IMR-90 (cell line): ENCODE measurements around the gene MUCL3. TPM values are rescaled to one million over a fixed set of nuclear protein-coding genes. Genes with fewer than 3 reads are reported as not detected.

Source experiments
- ATAC-seq: fragments of 200-7000 bp; cut with Tn5 transposase; 2 replicates; pipeline ENCODE4 v1.9.1; 2020; ENCODE audit warnings: low read depth, mild to moderate bottlenecking, moderate library complexity
- BruUV-seq: library from RNA; stranded (reverse); fragments of 400-500 nt; replicated peaks from 2 replicates; lab custom pipeline; 2021; lab: Mats Ljungman, UMichigan
- CTCF ChIA-PET: fragments of 300-600 bp; formaldehyde crosslinking; extraction: SDS; loops from one replicate; lab custom pipeline; 2021; ENCODE audit warnings: antibody characterized with exemption; lab: Yijun Ruan, JAX
- POLR2A ChIA-PET: fragments of 300-600 bp; sonication (Branson Sonifier 250); formaldehyde crosslinking; loops from one replicate; lab custom pipeline; 2022; ENCODE audit warnings: antibody characterized with exemption; ENCODE audit not compliant: unreplicated experiment; lab: Charles Lee
- DNase-seq: peaks from one replicate; pipeline ENCODE4 v3.0.0; 2013
- H2AFZ ChIP-seq: replicated peaks from 2 replicates; pipeline ENCODE3; 2013; ENCODE audit warnings: low read length, mild to moderate bottlenecking; ENCODE audit not compliant: poor library complexity
- H2AK5ac ChIP-seq: 2 replicates; pipeline ENCODE4 v1.6.1; 2013; ENCODE audit warnings: low read depth, low read length, inconsistent platforms
- H2AK9ac ChIP-seq: replicated peaks from 2 replicates; pipeline ENCODE3; 2013; ENCODE audit warnings: mild to moderate bottlenecking, low read depth, low read length, moderate library complexity; ENCODE audit not compliant: poor library complexity
- H2BK120ac ChIP-seq: 2 replicates; pipeline ENCODE4 v1.6.1; 2013; ENCODE audit warnings: low read depth, low read length, inconsistent platforms
- H2BK15ac ChIP-seq: 3 replicates; pipeline ENCODE4 v1.6.1; 2013; ENCODE audit warnings: low read depth, low read length, inconsistent platforms
- H2BK20ac ChIP-seq: 2 replicates; pipeline ENCODE4 v1.6.1; 2013; ENCODE audit warnings: low read depth, mild to moderate bottlenecking, inconsistent platforms, low read length, moderate library complexity
- H2BK5ac ChIP-seq: 2 replicates; pipeline ENCODE4 v1.6.1; 2013; ENCODE audit warnings: mild to moderate bottlenecking, low read depth, low read length, inconsistent platforms; ENCODE audit not compliant: poor library complexity, severe bottlenecking
- H3K14ac ChIP-seq: replicated peaks from 2 replicates; pipeline ENCODE4 v1.6.1; 2013; ENCODE audit warnings: low read depth, low read length, inconsistent platforms
- H3K18ac ChIP-seq: 2 replicates; pipeline ENCODE4 v1.6.1; 2013; ENCODE audit warnings: low read depth, low read length, control low read depth
- H3K23ac ChIP-seq: 2 replicates; pipeline ENCODE4 v1.6.1; 2013; ENCODE audit warnings: low read depth, low read length, inconsistent platforms
- H3K27ac ChIP-seq: 2 replicates; pipeline ENCODE4 v1.5.1; 2013; ENCODE audit warnings: mild to moderate bottlenecking, control low read depth, low read length; ENCODE audit not compliant: insufficient read depth
- H3K27me3 ChIP-seq: 2 replicates; pipeline ENCODE4 v1.6.1; 2013; ENCODE audit warnings: low read length; ENCODE audit not compliant: control insufficient read depth, insufficient read depth
- H3K36me3 ChIP-seq: 2 replicates; pipeline ENCODE4 v1.6.1; 2013; ENCODE audit warnings: low read length, mixed read lengths; ENCODE audit not compliant: control insufficient read depth, insufficient read depth
- H3K4ac ChIP-seq: 2 replicates; pipeline ENCODE4 v1.6.1; 2013; ENCODE audit warnings: low read depth, low read length, inconsistent platforms
- H3K4me1 ChIP-seq: 2 replicates; pipeline ENCODE4 v1.6.1; 2013; ENCODE audit warnings: low read length, mixed read lengths; ENCODE audit not compliant: control insufficient read depth, insufficient read depth
- H3K4me2 ChIP-seq: 2 replicates; pipeline ENCODE4 v1.6.1; 2013; ENCODE audit warnings: low read depth, mild to moderate bottlenecking, control low read depth, low read length, moderate library complexity
- H3K4me3 ChIP-seq: 2 replicates; pipeline ENCODE4 v1.5.1; 2013; ENCODE audit warnings: low read depth, mild to moderate bottlenecking, control low read depth, low read length, moderate library complexity; ENCODE audit not compliant: insufficient read depth
- H3K56ac ChIP-seq: 2 replicates; pipeline ENCODE4 v1.6.1; 2013; ENCODE audit warnings: low read length, inconsistent platforms; ENCODE audit not compliant: insufficient read depth; ENCODE audit errors: extremely low read depth
- H3K79me1 ChIP-seq, 2 experiments: 2 replicates each; pipeline ENCODE4 v1.6.1; 2013; ENCODE audit warnings: low read length in 2 of 2, inconsistent platforms in 1 of 2, low read depth in 1 of 2
- H3K9ac ChIP-seq: 2 replicates; pipeline ENCODE4 v1.6.1; 2013; ENCODE audit warnings: low read depth, low read length, control low read depth
- H3K9me1 ChIP-seq: 2 replicates; pipeline ENCODE4 v1.6.1; 2013; ENCODE audit warnings: low read length, inconsistent platforms; ENCODE audit not compliant: insufficient read depth
- H3K9me3 ChIP-seq: 2 replicates; pipeline ENCODE4 v1.6.1; 2013; ENCODE audit warnings: low read length; ENCODE audit not compliant: control insufficient read depth, insufficient read depth
- H4K20me1 ChIP-seq: 2 replicates; pipeline ENCODE4 v1.6.1; 2013; ENCODE audit warnings: low read length, inconsistent platforms; ENCODE audit not compliant: insufficient read depth
- H4K5ac ChIP-seq: 2 replicates; pipeline ENCODE4 v1.6.1; 2013; ENCODE audit warnings: mild to moderate bottlenecking, low read depth, low read length, control low read depth
- H4K8ac ChIP-seq, 2 experiments: 2 replicates each; pipeline ENCODE4 v1.6.1; 2013; ENCODE audit warnings: low read depth in 2 of 2, low read length in 2 of 2, control low read depth in 1 of 2, inconsistent platforms in 1 of 2
- H4K91ac ChIP-seq: 2 replicates; pipeline ENCODE4 v1.6.1; 2013; ENCODE audit warnings: low read depth, low read length, inconsistent platforms; ENCODE audit not compliant: insufficient read depth
- CEBPB ChIP-seq: IDR thresholded peaks from 2 replicates; pipeline ENCODE4 v1.6.1; 2012; ENCODE audit warnings: low read depth, low read length, improper control_type of control experiment
- MAZ ChIP-seq: IDR thresholded peaks from 2 replicates; pipeline ENCODE4 v1.6.1; 2012; ENCODE audit warnings: low read depth, mild to moderate bottlenecking, low read length, improper control_type of control experiment, moderate library complexity, borderline replicate concordance
- NFE2L2 ChIP-seq: fragments of 150-350 bp; IDR thresholded peaks from 2 replicates; pipeline ENCODE4 v1.6.1; 2016; ENCODE audit warnings: low read depth, mild to moderate bottlenecking, low read length
- RAD21 ChIP-seq: IDR thresholded peaks from 2 replicates; pipeline ENCODE4 v1.6.1; 2012; ENCODE audit warnings: low read length, improper control_type of control experiment
- RCOR1 ChIP-seq: IDR thresholded peaks from 2 replicates; pipeline ENCODE4 v1.6.1; 2012; ENCODE audit warnings: mild to moderate bottlenecking, low read length, improper control_type of control experiment; ENCODE audit not compliant: insufficient replicate concordance
- SMC3 ChIP-seq: fragments of 150-350 bp; IDR thresholded peaks from 2 replicates; pipeline ENCODE4 v1.6.1; 2016; ENCODE audit warnings: low read depth, mild to moderate bottlenecking, antibody characterized with exemption, low read length, moderate library complexity
- WGBS, 2 experiments: methylation state at CpG; one replicate each; pipeline versions ENCODE4 v1.1.5 to v1.1.7; 2013; ENCODE audit warnings: missing lambda C conversion rate in 2 of 2; ENCODE audit not compliant: insufficient read length in 1 of 2; ENCODE audit errors: extremely low coverage in 2 of 2; 5-methylcytosine and 5-hydroxymethylcytosine counted together
- dilution Hi-C: fragments of 300-500 bp; cut with HindIII; formaldehyde crosslinking; loops from one replicate; pipeline ENCODE4 v1.14.3; 2018; ENCODE audit warnings: low sequenced_read_pairs; ENCODE audit not compliant: unreplicated experiment
- in situ Hi-C: fragments of 300-500 bp; cut with MboI; formaldehyde crosslinking; loops from 3 replicates; pipeline ENCODE4 v1.14.3; 2019; ENCODE audit warnings: low sequenced_read_pairs, inconsistent platforms, mixed read lengths
- intact Hi-C: fragments of 100-400 bp; cut with micrococcal nuclease; formaldehyde crosslinking; loops from 2 replicates; pipeline ENCODE4 v1.10.0; 2022
- polyA plus RNA-seq, 3 experiments: library from polyadenylated mRNA; depleted of rRNA; stranded (reverse); fragments of >200 nt; gene quantifications; 2 replicates each; pipeline ENCODE4 v1.2.3, GENCODE V29; 2012; ENCODE audit warnings: low replicate concordance in 1 of 3
- total RNA-seq: library from RNA; depleted of rRNA; stranded (reverse); fragments of >200 nt; gene quantifications from 2 replicates; pipeline ENCODE4 v1.2.3, GENCODE V29; 2012
- TF ChIP-seq, protein P1 (sequence below): conservative IDR thresholded peaks from 2 replicates; pipeline ENCODE4 v1.5.1; 2012; ENCODE audit warnings: mild to moderate bottlenecking, low read depth, low read length, improper control_type of control experiment
- TF ChIP-seq, protein P2 (sequence below): fragments of 150-350 bp; IDR thresholded peaks from 2 replicates; pipeline ENCODE4 v1.6.1; 2017; ENCODE audit warnings: mild to moderate bottlenecking, antibody characterized with exemption, low read length, low read depth

MUCL3 gene
- total and polyA plus RNA-seq, 2 of the 4 experiments (the other 2 are of a cell fraction), result not detected

GRCh38 chr6:30979690-30980089 lies 38.9 kb downstream of the MUCL3 start:
- intact Hi-C loops, result no loop called here
- Histone ChIP-seq H3K79me1 (no peaks in the 10 kb centered on the region), H2AFZ (no peak overlapping the region), H3K23ac (no peak overlapping the region), H3K9ac (no peak overlapping the region), H3K56ac (no peak overlapping the region), H4K8ac (no peak overlapping the region), H3K27me3 (peaks cover 18% of the 10 kb centered on the region), H3K4ac (no peak overlapping the region), H4K5ac (no peak overlapping the region), H3K36me3 (no peaks in the 10 kb centered on the region), H2BK5ac (no peak overlapping the region), H2BK20ac (no peak overlapping the region), H3K14ac (no peak overlapping the region), H2AK5ac (no peak overlapping the region), H2BK15ac (no peak overlapping the region), H4K20me1 (no peaks in the 10 kb centered on the region), H3K4me1 (peaks cover 6% of the 10 kb centered on the region; the same call in 1 of the 2 replicates), H3K18ac (no peak overlapping the region), H3K9me3 (no peaks in the 10 kb centered on the region), H4K91ac (no peak overlapping the region), H2AK9ac (no peak overlapping the region), H3K4me3 (no peak overlapping the region), H3K4me2 (no peak overlapping the region), H3K27ac (no peak overlapping the region), H3K9me1 (no peaks in the 10 kb centered on the region), H2BK120ac (no peak overlapping the region)
- WGBS, 2 experiments, result no CpG with 5 or more reads among the region's 4 CpGs
- CTCF ChIA-PET, result no interaction called here
- dilution Hi-C loops, result no loop called here
- in situ Hi-C loops, result no loop called here
- no TSS peak for BruUV-seq
- TF ChIP-seq CEBPB (no peak), MAZ (no peak), RCOR1 (no peak), SMC3 (no peak), RAD21 (no peak), NFE2L2 (no peak)
- TF ChIP-seq, protein P1, sequence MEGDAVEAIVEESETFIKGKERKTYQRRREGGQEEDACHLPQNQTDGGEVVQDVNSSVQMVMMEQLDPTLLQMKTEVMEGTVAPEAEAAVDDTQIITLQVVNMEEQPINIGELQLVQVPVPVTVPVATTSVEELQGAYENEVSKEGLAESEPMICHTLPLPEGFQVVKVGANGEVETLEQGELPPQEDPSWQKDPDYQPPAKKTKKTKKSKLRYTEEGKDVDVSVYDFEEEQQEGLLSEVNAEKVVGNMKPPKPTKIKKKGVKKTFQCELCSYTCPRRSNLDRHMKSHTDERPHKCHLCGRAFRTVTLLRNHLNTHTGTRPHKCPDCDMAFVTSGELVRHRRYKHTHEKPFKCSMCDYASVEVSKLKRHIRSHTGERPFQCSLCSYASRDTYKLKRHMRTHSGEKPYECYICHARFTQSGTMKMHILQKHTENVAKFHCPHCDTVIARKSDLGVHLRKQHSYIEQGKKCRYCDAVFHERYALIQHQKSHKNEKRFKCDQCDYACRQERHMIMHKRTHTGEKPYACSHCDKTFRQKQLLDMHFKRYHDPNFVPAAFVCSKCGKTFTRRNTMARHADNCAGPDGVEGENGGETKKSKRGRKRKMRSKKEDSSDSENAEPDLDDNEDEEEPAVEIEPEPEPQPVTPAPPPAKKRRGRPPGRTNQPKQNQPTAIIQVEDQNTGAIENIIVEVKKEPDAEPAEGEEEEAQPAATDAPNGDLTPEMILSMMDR, result no peak
- TF ChIP-seq, protein P2, sequence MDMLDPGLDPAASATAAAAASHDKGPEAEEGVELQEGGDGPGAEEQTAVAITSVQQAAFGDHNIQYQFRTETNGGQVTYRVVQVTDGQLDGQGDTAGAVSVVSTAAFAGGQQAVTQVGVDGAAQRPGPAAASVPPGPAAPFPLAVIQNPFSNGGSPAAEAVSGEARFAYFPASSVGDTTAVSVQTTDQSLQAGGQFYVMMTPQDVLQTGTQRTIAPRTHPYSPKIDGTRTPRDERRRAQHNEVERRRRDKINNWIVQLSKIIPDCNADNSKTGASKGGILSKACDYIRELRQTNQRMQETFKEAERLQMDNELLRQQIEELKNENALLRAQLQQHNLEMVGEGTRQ, result no peak
- no peak for ATAC-seq
- POLR2A ChIA-PET, result no interaction called here
- DNase-seq, result no peak
